Epithelial cell of esophagus (primary cell): ENCODE results near the gene PGM3.

Experiments
- DNase-seq: peaks from one replicate; pipeline ENCODE4 v3.0.0; 2010; ENCODE audit warnings: low read depth
- H3K4me3 ChIP-seq: 2 replicates; pipeline ENCODE4 v1.5.1; 2011; ENCODE audit warnings: mild to moderate bottlenecking, low read length, control low read depth
- CTCF ChIP-seq: IDR thresholded peaks from 2 replicates; pipeline ENCODE4 v1.5.1; 2011; ENCODE audit warnings: low read depth, mild to moderate bottlenecking, low read length, control low read depth, inconsistent platforms; ENCODE audit not compliant: insufficient read depth; ENCODE audit errors: missing control alignments

PGM3 gene

GRCh38 chr6:83138118-83138722 lies 54.8 kb downstream of the PGM3 start:
- H3K4me3 ChIP-seq, result no peak overlapping the region
- DNase-seq, result no peak
- no peak for TF ChIP-seq CTCF

- TF ChIP-seq CTCF, result no peak
- no peak for DNase-seq
Measured at GRCh38 chr6:83132121-83132520, 60.9 kb downstream of the PGM3 start.

GRCh38 chr6:83127976-83128375 lies 65.1 kb downstream of the PGM3 start:
- no peak for DNase-seq
- no peak for TF ChIP-seq CTCF
- H3K4me3 ChIP-seq, result no peak overlapping the region

More at GRCh38 chr6:83132121-83132520, 60.9 kb downstream of the PGM3 start:
- no peak overlapping the region for H3K4me3 ChIP-seq

- no peak for TF ChIP-seq CTCF
- DNase-seq, result no peak
- no peak overlapping the region for H3K4me3 ChIP-seq
Measured at GRCh38 chr6:83127258-83127657, 65.8 kb downstream of the PGM3 start.

- H3K4me3 ChIP-seq, result no peak overlapping the region
- no peak for TF ChIP-seq CTCF
- DNase-seq, result no peak
Measured at GRCh38 chr6:83126807-83127206, 66.3 kb downstream of the PGM3 start.

- no peak overlapping the region for H3K4me3 ChIP-seq
- no peak for DNase-seq
- TF ChIP-seq CTCF, result no peak
Measured at GRCh38 chr6:83126223-83126622, 66.8 kb downstream of the PGM3 start.

GRCh38 chr6:83125425-83125824 lies 67.6 kb downstream of the PGM3 start:
- no peak for TF ChIP-seq CTCF
- H3K4me3 ChIP-seq, result no peak overlapping the region
- DNase-seq, result no peak
